ENCODE data around the gene CNOT1. TPM values are rescaled to one million over a fixed set of nuclear protein-coding genes. Genes with fewer than 3 reads are reported as not detected.

The CNOT1 gene
- total and polyA plus RNA-seq, 4 donors = 35.6 to 187 (median 120) TPM

- Histone ChIP-seq H3K36me3 (ENCODE audit: control insufficient read depth in 4 of 4, insufficient read depth in 4 of 4, low read length in 4 of 4) (peaks cover 34 to 66% (median 50%) of the 10 kb centered on the region in 4 donors), H3K4me1 (ENCODE audit: control insufficient read depth in 5 of 5, insufficient read depth in 5 of 5, low read length in 5 of 5) (no peaks in the 10 kb centered on the region), H3K27ac (ENCODE audit: low read depth in 1 of 2, low read length in 1 of 2) (no peak overlapping the region), H3K4me3 (no peak overlapping the region), H3K9me3 (ENCODE audit: control insufficient read depth in 4 of 4, insufficient read depth in 3 of 4, low read length in 3 of 4) (peaks cover 0 to 2% (median 0%) of the 10 kb centered on the region in 4 donors), H3K27me3 (ENCODE audit: control insufficient read depth in 3 of 3, insufficient read depth in 3 of 3, low read length in 2 of 3) (no peaks in the 10 kb centered on the region), H3K9ac (ENCODE audit: insufficient read depth in 1 of 2, low read length in 2 of 2) (no peak overlapping the region)
- TF ChIP-seq CTCF (IDR thresholded peaks at IDR 0.05; ENCODE audit: control extremely low read depth, extremely low read depth) = no peak
- ATAC-seq (ENCODE audit: insufficient read depth, low FRiP score) (no peak), DNase-seq (no peak)
- 75 to 82% methylated on average over 8 of the region's 8 CpGs for WGBS, 2 donors
Measured at GRCh38 chr16:58584831-58585505, 44.7 kb downstream of the CNOT1 start.

GRCh38 chr16:58582971-58583765, 46.5 kb downstream of the CNOT1 start:
- H3K36me3 ChIP-seq (ENCODE audit: control insufficient read depth in 4 of 4, insufficient read depth in 4 of 4, low read length in 4 of 4) = peaks cover 37 to 68% (median 53%) of the 10 kb centered on the region in 4 donors
- H3K9ac ChIP-seq (ENCODE audit: insufficient read depth in 1 of 2, low read length in 2 of 2) = no peak overlapping the region
- H3K27me3 ChIP-seq (ENCODE audit: control insufficient read depth in 3 of 3, insufficient read depth in 3 of 3, low read length in 2 of 3) = no peaks in the 10 kb centered on the region
- H3K4me3 ChIP-seq = no peak overlapping the region
- WGBS, 2 donors = 69 to 83% methylated on average over 8 of the region's 8 CpGs
- no peak for ATAC-seq (ENCODE audit: insufficient read depth, low FRiP score)
- no peak for DNase-seq
- H3K27ac ChIP-seq (ENCODE audit: low read depth in 1 of 2, low read length in 1 of 2) = no peak overlapping the region
- H3K9me3 ChIP-seq (ENCODE audit: control insufficient read depth in 4 of 4, insufficient read depth in 3 of 4, low read length in 3 of 4) = peaks cover 0 to 2% (median 0%) of the 10 kb centered on the region in 4 donors
- no peaks in the 10 kb centered on the region for H3K4me1 ChIP-seq (ENCODE audit: control insufficient read depth in 5 of 5, insufficient read depth in 5 of 5, low read length in 5 of 5)
- TF ChIP-seq CTCF (IDR thresholded peaks at IDR 0.05; ENCODE audit: control extremely low read depth, extremely low read depth) = no peak

- H3K27ac ChIP-seq (ENCODE audit: low read depth in 1 of 2, low read length in 1 of 2) = no peak overlapping the region
- no peak for TF ChIP-seq CTCF (IDR thresholded peaks at IDR 0.05; ENCODE audit: control extremely low read depth, extremely low read depth)
- no peak overlapping the region for H3K4me3 ChIP-seq
- H3K4me1 ChIP-seq (ENCODE audit: control insufficient read depth in 5 of 5, insufficient read depth in 5 of 5, low read length in 5 of 5) = no peaks in the 10 kb centered on the region
- 95 to 97% methylated on average over 6 of the region's 6 CpGs for WGBS, 2 donors
- peaks cover 38 to 72% (median 53%) of the 10 kb centered on the region in 4 donors for H3K36me3 ChIP-seq (ENCODE audit: control insufficient read depth in 4 of 4, insufficient read depth in 4 of 4, low read length in 4 of 4)
- H3K27me3 ChIP-seq (ENCODE audit: control insufficient read depth in 3 of 3, insufficient read depth in 3 of 3, low read length in 2 of 3) = no peaks in the 10 kb centered on the region
- no peak overlapping the region for H3K9ac ChIP-seq (ENCODE audit: insufficient read depth in 1 of 2, low read length in 2 of 2)
- no peak for ATAC-seq (ENCODE audit: insufficient read depth, low FRiP score)
- no peak for DNase-seq
- peaks cover 0 to 2% (median 0%) of the 10 kb centered on the region in 4 donors for H3K9me3 ChIP-seq (ENCODE audit: control insufficient read depth in 4 of 4, insufficient read depth in 3 of 4, low read length in 3 of 4)
Measured at GRCh38 chr16:58582133-58582532, 47.5 kb downstream of the CNOT1 start.
